GM18951 (cell line): ENCODE measurements around the gene MRAS.

Source experiments
- POLR2A ChIP-seq: IDR thresholded peaks from 4 replicates; pipeline ENCODE4 v1.6.1; 2011; ENCODE audit warnings: mild to moderate bottlenecking; ENCODE audit not compliant: insufficient read length, insufficient read depth; ENCODE audit errors: extremely low read depth
- in situ Hi-C: fragments of 300-500 bp; cut with MboI; formaldehyde crosslinking; loops from one replicate; pipeline ENCODE4 v1.12.0; 2022; ENCODE audit warnings: low sequenced_read_pairs, mixed read lengths, inconsistent platforms; ENCODE audit not compliant: unreplicated experiment

Gene MRAS

DNA sequence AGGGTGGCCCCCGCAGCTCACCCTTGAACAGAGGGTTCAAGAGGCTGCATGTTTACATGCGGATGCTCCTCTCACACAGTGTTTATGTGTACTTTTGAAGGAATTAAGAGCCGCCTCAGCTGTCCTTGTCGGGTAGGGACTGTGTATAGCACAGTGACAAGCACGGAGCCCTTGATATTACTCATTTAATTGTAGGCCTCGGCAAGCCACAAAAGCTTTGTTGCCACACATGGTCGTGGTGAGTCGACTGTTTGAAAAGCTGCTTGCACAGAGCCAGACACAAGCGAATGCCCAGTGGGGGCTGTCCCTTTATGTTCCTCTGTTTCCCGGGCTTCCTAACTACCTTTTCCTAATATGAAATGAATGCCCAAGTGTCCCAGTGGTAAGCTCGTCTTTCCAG lies 90.5 kb downstream of the MRAS start:
- in situ Hi-C loops = no loop called here
- no peak for TF ChIP-seq POLR2A

DNA sequence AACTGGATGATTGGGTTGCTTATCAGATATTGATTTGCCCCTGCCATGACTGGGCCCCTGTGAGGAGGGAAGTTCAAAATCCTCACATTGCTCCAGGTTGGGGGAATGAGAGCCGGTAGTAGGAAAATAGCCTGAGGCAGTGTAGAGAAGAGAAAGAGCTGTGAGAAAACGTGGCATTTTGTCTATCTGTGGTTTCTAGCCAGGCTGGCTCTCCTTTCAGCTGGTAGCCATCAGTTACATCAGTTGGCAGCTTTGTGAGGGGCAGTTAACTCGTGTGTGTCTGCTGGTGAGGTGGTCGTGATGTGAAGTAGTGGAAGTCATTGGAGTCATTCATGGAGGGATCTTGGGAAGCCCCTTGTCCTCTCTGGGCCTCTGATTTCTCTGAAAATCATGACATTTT lies 91.3 kb downstream of the MRAS start:
- in situ Hi-C loops = no loop called here
- no peak for TF ChIP-seq POLR2A

DNA sequence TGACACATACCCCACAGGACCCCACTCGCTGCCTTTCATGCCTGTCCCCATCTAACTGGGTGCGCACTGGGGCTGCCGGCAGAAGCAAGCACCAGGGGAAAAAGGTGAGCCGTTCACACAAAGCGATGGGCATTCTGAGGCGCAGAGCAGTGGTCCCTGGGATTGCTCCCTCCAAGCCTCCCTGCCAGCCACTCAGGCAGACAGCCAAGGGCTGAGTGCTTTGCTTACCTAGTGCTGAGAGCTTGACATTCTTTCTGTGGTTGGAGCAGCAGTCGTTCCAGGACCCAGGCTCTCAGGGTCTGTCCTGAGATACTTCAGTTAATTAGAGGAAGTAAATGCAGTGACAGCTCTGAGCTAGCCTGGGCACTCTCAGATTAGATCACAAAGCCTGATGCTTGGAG lies 91.7 kb downstream of the MRAS start:
- in situ Hi-C loops = no loop called here
- TF ChIP-seq POLR2A = no peak

DNA sequence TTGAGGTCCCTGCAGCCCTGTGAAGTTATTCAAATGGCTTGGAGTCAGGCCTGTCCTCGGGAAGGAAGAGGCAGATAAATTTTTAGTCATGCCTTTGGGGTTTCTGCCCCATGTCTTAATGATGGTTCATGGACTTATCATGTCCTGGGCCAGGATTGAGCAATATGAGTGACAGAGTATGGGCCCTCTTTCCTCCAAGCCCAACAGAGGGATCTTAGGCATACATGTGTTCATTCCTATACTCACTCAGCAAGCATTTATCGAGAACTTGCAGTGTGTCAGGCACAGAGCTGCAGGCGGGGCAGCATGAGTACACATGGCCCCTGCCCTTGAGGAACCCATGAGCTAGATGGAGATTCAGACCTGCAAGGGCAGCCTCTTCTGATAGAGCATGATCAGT lies 92.2 kb downstream of the MRAS start:
- in situ Hi-C loops = no loop called here
- no peak for TF ChIP-seq POLR2A

DNA sequence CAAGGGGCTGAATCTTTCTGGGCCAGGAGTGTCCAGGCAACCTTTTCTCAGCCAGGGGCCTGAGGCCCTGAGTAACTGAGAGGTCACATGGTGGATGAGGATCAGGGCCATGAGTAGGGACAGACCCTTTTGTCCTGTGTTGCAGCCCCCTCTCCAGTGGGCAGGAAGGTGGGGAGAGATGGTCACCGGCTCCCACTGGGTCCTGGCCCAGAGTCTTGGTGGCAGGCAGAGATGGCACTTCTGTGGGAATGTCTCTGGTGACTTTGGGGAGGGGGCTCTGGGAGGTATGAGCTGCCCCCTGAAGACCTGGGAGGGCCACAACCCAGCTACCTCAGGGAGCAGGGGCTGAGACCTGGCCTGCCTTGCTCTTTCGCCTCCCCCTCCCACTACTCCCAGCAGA lies 92.9 kb downstream of the MRAS start:
- no peak for TF ChIP-seq POLR2A
- in situ Hi-C loops = no loop called here

DNA sequence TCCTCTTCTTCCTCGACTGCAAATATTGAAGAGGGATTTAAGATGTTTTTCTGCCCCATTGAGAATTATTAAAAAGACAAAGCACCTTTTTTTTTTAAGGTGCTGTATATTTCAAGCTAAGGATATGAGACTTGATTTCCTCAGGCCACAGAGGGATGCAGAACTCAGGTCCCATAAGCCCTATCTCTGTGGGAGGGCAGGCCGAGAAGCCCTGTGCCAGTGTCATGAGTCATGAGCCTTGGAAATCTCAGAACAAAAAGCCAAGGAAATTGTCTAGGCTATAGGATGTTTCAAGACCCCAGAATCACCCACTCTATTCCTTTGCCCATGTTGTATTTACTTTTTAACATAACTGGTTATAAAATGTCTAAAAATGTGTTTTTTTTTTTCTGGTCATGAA lies 93.4 kb downstream of the MRAS start:
- in situ Hi-C loops = no loop called here
- no peak for TF ChIP-seq POLR2A

DNA sequence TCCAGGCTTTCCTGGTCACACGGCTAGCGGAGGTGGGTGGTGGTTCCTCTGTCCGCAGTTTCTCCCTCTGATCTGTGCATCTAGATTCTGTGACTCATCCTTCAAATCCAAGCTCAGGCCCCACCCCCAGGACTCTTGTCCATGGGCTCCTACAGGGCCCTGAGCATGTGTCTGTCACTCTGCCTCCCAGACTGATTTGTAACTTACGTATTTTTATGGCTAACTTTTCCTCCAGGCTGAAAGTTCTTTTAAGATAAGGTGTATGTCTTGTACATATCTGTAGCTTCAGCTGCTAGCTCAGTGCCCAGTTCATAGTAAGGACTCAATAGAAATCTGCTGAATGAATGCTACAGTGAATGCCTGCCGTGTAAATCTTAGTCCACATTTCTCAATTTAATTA lies 94.1 kb downstream of the MRAS start:
- TF ChIP-seq POLR2A = no peak
- in situ Hi-C loops = no loop called here

DNA sequence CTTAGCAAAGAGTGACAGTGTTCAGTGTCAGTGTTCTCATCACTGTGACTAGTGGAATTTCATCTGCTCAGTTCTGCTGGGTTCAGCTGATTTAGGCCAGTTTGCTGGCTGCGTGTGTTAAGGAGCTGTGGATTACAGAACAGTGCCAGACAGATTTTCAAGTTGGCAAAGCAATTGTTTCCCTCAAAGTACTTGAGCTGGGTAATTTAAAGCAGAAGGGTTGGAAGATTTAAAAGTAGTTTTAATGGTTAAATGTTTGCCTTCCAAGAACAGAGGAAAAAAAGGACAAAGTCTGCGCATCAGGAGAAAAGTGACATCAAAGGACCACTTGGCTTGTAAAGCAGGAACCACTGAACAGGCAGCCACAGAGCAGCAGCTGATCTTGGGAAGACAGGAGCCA lies 94.7 kb downstream of the MRAS start:
- no peak for TF ChIP-seq POLR2A
- in situ Hi-C loops = no loop called here

DNA sequence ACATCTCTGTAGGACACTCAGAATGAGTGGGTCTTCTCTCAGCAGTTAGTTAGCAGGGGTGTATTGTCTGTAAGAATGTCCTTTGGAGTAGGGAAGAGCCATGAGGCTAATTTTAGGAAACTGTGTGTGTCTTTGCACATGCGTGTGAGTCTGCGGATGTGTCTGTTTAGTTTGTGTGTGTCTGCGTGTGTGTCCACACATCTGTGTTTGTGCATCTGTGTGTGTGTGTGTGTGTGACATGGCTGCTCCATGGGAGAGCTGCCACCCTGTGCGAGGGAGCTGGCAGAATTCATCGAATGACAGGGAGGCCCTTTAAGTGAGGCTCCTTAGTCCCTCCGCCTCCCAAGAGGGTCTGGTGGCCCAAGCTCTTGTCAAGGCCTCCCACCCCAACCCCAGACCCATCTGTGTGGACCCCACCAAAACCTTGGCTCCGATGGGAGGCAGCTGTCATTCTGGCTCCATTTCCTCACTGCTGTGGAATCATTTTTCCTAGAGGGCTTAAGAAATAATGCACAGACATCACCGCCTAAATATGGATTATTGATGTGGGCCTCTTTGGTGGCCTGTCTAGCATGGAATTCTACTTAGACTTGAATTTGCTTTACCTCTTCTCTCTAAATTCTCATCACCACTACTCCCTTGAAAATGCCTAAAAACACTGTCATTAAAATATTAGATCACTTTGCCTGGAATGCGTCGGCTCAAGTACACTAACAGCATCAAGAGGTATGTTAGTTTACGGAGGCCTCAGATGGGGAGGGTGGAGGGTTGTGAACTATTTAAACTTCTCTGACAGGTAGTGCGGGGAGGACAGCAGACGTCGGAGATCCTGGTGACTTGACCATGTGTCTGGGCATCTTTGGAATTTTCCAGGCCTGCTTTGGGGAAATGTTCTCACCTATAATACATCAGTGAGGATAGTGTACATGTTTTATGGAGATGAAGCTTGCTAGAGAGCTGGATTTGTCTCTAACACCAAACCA lies 95.4 kb downstream of the MRAS start:
- no peak for TF ChIP-seq POLR2A
- in situ Hi-C loops = no loop called here

DNA sequence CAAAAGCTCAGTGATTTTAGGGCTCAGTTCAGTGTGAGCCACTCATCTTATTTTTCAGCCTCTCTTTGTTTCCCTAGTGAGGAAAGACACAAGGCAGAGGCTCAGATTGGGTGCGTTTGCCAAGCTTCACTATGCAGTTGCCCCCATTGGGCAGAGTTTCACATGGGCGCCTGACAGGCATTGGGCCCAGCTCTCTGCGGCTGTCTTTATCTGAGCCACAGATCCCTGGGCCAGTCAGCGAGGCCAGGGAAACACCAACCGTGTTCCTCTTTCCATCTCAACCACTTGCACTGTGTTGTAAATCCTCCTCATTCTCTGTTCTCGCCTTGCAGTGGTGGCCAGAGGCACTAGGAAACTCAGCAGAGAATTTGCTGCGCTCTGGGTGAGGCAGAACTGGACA lies 96.9 kb downstream of the MRAS start:
- in situ Hi-C loops = no loop called here
- TF ChIP-seq POLR2A = no peak

DNA sequence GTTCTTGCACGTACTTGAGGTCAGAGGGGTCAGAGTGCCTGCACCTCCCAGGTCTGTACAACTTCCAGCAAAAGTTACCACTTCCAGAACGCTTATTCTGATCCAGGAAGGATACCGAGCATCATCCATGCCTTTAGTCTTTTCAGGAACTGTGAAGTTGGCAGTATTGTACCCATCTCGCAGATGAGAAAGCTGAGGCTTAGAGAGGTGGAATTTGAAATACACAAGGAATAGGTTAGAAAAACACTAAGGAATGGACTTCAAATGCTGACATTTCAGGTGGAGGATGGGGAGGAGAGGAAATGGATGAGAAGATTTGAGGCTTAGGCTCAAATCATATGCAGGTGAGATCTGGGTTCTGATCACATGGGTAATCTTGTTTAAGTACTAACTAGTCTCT lies 97.3 kb downstream of the MRAS start:
- no peak for TF ChIP-seq POLR2A
- in situ Hi-C loops = no loop called here

DNA sequence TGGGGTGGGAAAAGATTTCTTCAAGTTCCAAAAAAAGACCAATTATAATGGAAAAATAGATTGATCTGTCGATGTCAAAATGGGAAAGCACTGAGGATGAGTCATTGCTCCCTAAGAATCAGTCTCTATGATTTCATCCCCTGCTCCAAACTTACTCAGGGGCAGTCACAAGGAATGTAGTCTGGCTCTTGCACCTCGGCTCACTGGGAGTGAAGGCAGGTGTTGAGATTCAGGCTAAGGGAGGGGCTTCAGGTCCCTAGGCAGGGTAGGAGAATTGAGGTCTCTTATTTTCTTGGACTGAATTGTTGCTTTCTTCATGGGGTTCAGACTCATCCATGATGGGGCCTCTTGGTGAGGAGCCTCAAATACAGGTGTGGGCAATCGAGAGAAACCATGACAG lies 100.3 kb downstream of the MRAS start:
- no peak for TF ChIP-seq POLR2A

DNA sequence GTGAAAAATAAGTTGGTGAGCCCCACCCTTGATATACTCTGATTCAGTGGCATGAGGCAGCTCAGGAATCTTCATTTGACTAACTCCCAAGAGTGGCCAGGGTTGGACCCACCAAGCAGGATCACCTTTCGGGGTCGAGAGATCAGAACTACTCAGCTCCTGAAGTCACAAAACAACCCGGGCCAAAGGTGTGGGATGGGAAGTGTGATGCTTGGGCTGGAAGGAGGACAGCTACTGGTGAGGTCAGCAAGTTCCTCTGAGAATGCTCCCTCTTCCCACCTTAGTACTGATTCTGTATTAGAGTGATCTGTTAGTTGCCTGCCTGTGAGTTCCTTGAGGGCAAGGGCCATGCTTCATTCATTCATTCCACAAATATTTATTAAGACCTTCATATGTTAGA lies 101.1 kb downstream of the MRAS start:
- in situ Hi-C loops = no loop called here
- no peak for TF ChIP-seq POLR2A

More for the DNA sequence above, 100.3 kb downstream of the MRAS start:
- in situ Hi-C loops = no loop called here

DNA sequence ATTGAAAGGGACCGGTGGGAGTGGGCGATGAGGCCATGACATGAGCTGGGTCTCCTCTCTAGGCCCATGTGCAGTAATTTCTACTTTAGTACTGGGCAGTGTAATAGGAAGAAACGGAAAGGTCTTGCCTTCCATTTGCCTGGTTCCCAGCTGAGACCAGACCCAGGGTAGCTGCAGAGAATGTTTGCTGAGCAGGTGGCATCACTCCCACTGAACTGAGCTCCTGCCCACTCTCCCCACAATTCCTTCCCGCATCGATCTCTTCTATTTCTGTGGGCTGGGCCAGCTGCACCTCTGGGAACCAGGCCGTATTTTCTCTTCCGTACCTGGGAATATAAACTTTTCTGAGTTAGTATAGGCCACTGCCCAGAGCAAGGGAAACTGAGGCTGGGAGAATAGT lies 101.8 kb downstream of the MRAS start:
- TF ChIP-seq POLR2A = no peak
- in situ Hi-C loops = loop anchor here (25.0 kb wide), 1 partner anchor 487 kb away; the partner anchor contains the start of genes FOXL2 and FOXL2NB
